Measurements from ENCODE around the gene POTEB3.
"Not testable (repeated sequence)": the region's sequence is repeated elsewhere in the genome, so short reads cannot be mapped to it uniquely, and the experiment has no call there.

The POTEB3 gene

DNA sequence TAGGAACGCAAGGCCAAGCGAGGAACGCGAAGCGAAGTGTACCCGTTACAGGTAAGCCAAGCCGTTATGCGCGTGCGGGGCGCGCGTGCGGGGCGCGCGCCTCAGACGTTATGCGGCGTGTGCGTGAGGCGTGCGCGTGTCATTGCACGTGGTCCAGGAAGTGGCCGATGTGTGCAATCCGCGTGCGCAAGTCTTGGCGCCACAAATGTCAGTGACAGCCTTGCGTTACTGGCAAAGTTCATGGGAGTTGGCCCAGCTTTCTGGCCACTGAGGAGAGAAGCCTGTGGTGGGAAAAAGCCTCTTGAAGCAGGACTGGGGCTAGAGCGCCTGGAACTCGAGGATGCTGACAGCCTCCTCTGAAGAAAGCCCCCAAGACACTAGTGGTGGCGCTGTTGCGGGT, at the start of gene POTEB3:
POTEB3 (minus strand) TSS at position 101 of the 400 bp plus-strand sequence. CDS start 488 bp downstream, outside the sequence.
- not testable (repeated sequence) for DNase-seq (ENCODE audit: low spot score)

DNA sequence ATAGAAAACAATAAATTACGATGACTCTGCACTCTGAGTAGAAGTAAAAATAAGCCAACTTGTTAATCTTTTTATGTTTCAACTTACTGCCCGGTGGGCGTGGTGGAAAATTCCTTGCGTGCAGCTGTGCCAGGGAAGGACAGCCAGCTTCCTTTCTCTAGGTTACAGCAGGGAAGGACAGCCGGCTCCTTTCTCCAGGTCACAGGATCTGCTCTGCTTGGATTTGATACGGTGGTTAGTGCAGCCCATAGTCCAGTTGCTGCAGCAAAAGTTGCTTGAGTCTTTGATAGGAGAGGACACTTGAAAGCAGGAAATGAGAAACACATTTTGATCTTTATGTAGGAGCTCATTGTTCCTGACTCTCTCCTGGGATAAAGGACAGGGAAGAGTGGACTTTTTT, 13.4 kb upstream of the POTEB3 start:
- DNase-seq (ENCODE audit: low spot score), result not testable (repeated sequence)

DNA sequence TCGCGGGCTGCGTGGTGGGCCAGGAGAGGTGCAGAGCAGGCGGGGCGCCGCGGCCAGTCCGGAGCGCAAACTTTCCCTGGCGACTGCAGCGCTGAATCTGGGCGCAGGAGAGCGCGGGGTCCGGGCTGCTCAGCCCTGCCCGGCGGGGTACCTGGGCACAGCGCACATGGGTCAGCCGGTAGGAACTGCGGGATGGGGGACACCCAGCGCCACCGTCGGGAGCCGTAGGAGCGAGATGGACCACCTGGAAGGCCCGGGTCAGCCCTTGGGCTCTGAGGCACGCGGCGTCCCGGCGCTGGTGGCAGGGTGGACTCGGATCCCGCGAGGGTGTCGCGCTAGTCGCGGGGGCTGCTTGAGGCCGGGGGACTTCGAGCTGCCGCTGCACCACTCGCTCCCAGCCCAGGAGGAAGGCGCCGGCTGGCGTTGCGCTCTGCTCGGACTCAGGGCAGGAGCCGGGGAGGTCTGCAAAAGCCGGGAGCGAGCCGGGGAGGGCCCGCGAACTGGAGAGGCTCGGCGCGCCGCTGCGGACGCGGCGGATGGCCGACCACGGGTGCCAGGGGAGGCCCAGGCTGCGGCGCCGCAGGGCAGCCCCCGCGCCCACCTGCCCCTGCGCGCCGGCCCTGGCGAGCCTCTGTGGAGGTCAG, 11.7 kb upstream of the POTEB3 start:
- DNase-seq (ENCODE audit: low spot score), result not testable (repeated sequence)

DNA sequence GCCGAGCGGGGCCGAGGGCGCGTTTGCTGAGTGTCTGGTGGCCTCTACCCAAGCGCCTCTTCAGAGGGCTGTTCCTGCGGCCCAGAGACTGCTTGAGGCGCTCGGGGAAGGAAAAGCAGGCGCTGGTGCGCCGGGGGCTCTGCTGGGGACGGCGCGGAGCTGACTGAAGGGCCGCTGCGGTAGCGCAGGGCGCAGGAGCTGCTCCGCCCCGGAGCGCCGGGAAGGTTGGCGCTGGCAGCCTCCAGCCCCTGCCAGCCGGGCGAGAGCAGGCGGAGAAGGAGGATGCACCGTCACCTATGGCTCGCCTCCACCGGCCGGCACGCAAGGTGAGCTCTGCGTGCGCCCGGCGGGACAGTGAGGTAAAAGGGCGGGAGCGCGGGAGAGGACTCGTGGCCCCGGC, 11.2 kb upstream of the POTEB3 start:
- DNase-seq (ENCODE audit: low spot score), result not testable (repeated sequence)

DNA sequence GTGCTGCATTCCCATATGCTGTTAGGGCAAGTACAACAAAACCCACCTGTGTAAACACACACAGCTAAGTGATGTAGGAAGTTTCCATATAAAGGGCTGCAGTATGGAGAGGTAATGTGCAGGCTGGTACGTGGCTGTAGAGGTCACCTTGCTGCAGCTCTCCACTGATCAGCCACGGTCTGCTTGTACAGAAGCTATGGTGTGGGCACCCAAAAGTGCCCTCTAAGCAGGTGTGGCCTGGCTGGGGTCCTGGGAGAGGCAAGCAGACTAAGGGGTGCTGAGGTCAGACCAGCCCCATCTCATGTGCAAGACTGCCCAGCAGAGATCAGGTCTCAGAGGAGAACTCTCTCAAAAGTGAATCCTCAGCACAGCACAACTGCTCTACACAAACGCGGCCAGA, 32.9 kb downstream of the POTEB3 start:
- not testable (repeated sequence) for DNase-seq (ENCODE audit: low spot score)

DNA sequence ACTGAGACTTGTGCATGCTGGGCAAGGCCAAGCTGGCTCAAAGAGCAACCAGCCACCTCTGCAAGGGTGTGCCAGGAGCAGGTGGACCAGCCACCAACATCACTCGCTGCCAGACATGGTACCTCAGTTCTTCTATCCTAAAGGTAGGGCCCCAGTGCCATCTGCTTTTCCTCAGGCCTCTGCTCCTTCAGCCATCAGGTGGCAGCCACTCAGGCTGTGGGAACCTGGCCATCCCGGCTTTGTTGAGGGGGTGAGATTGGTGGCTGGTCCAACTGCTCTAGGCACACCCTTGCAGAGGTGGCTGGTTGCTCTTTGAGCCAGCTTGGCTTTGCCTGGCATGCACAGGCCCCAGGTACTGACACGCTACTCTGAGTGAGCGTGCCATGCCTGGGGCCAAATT, 38.8 kb downstream of the POTEB3 start:
- not testable (repeated sequence) for DNase-seq (ENCODE audit: low spot score)

DNA sequence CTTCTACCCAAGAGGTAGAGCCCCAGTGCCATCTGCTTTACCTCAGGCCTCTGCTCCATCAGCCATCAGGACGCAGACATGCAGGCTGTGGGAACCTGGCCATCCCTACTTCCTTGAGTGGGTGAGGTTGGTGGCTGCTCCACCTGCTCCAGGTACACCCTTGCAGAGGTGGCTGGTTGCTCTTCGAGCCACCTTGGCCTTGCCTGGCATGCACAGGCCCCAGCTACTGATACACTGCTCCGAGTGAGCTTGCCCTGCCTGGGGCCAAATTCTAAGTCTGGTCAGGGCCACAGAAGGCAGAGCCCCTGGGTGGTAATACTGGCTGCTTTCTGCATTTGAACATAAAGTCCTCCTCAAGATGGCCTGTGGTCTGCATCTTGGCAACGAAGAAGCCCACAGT, 41.2 kb downstream of the POTEB3 start:
- DNase-seq (ENCODE audit: low spot score), result not testable (repeated sequence)

DNA sequence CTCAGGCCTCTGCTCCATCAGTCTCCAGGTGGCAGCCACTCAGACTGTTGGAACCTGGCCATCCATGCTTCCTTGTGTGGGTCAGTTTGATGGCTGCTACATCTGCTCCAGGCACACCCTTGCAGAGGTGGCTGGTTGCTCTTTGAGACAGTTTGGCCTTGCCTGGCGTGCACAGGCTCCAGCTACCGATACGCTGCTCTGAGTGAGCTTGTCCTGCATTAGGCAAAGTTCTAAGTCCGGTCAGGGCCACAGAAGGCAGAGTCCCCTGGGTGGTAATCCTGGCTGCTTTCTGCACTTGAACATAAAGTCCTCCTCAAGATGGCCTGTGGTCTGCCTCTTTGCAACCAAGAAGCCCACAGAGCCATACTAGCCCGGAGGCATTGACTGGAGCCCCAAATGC, 41.8 kb downstream of the POTEB3 start:
- DNase-seq (ENCODE audit: low spot score), result not testable (repeated sequence)

DNA sequence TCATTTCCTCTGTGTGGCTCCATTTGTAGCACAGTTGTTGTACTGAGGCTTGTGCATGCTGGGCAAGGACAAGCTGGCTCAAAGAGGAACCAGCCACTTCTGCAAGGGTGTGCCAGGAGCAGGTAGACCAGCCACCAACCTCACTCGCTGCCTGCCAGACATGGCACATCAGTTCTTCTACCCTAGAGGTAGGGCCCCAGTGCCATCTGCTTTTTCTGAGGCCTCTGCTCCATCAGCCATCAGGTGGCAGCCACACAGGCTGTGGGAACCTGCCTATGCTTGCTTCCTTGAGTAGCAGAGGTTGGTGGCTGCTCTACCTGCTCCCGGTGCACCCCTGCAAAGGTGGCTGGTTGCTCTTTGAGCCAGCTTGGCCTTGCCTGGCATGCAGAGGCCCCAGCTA, 42.6 kb downstream of the POTEB3 start:
- DNase-seq (ENCODE audit: low spot score), result not testable (repeated sequence)

DNA sequence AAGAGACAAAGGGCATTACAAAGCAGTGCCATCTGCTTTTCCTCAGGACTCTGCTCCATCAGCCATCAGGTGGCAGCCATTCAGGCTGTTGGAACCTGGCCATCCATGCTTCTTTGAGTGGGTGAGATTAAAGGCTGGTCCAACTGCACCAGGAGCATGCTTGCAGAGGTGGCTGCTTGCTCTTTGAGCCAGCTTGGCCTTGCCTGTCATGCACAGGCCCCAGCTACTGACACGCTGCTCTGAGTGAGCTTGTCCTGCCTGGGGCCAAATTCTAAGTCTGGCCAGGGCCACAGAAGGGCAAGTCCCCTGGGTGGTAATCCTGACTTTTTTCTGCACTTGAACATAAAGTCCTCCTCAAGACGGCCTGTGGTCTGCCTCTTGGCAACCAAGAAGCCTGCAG, 43.1 kb downstream of the POTEB3 start:
- DNase-seq (ENCODE audit: low spot score), result not testable (repeated sequence)

DNA sequence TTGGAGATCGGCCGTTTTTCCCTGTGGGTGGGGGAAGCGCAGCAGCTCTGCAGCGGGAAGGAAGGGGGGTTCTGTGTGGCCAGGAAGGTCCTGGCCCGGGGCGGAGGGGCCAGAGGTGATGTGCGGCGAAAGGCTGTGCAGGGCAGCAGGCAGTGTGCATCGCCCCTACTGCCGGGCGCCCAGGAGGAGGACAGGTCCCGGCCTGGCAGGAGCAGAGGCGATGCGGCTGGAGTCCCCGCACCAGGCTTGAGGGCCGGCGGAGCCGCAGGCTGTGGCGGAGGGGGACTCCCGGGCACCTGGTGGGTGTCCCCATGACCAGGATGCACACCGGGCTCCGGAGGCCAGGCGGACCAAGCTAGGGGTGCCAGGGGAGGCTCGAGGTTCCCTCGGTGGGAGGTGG, 54.3 kb downstream of the POTEB3 start:
- not testable (repeated sequence) for DNase-seq (ENCODE audit: low spot score)

DNA sequence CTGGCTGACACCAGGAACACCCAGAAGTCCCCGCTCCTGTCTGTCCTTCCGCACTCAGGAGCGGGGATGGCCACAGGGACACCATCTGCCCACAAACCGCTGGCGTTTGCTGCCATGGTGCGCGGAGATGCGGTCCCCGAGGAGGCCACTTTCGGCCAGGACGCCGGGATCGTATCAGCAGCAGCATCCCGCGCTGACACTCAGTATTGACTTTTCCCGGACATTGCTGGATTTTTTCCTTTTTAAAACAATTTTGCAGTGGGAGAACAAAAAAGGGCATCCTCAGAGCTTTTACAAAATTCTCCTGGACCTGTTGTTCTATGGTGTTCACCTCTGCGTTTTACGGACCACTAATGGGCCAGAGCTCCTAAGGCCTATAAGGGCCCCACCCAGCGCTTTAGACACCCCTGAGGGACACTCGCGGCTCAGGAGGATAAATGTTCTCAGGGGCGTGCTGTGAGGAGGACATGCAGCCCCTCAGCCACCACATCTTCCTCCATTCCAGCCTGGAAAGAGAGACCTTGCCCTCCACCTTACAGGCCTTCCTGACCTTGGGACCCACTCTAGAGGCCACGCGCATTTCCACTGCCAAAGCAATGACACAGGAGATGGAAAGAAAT, 56.3 kb downstream of the POTEB3 start:
- not testable (repeated sequence) for DNase-seq (ENCODE audit: low spot score)

DNA sequence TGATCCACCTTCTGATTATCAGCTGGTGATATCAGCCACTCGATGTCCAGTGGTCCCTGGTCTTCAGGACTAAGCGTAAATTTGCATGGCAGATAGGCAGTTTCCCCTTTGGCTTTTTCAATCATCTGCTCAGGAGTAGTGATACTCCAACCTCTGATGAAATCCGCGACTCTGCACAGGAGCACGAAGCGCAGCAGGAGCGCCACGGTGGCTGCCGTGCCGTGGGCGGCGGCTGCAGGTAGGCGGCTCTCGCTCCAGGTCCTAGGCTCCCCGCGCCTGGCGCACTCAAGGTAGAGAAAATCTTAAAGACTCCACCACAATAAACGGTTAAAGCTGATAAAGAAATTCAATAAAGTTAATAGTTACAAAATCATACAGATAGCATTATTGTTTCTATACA, 66.6 kb downstream of the POTEB3 start:
- DNase-seq (ENCODE audit: low spot score), result not testable (repeated sequence)

DNA sequence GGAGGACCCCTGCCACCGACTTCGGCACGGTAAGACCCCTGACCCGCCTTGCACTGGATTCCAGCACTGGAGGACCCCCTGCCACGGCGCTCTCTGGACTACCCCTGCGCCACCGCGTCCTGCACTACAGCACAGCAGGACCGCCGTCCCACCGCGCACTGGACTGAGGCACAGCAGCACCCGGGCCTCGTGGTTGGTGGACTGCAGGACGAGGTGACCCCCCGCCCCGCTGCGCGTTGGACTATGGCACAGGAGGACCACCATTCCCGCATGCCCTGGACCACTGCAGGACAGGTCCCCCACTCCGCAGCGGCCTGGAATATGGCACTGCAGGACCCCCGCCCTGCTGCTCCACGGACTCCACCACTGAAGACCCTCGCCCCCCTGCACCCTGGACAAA, 71.1 kb downstream of the POTEB3 start:
- DNase-seq (ENCODE audit: low spot score), result not testable (repeated sequence)

DNA sequence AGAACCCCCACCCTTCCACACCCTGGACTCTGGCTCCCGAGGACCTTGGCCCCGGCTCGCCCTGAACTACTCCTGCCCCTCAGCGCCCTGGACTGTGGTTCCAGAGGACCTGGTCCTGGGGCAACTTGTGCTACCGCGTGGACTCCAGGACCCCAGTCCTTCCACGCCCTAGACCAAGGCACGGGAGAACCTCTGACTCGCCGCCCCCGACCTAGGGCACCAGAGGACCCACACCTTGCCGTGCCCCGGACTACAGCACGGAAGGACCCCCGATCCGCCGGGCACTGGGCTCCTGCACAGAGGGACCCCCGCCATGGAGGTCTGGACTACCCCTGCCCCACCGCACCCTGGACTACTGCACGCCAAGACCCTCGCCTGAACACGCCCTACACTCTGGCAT, 71.7 kb downstream of the POTEB3 start:
- not testable (repeated sequence) for DNase-seq (ENCODE audit: low spot score)
